ENCODE data around the gene CLCN7. TPM values are rescaled to one million over a fixed set of nuclear protein-coding genes. Genes with fewer than 3 reads are reported as not detected.

The CLCN7 gene
- total RNA-seq, 1 experiment from 2014 or later, result 48.2 TPM

- Histone ChIP-seq H4K20me1 (ENCODE audit: low read length) (no peaks in the 10 kb centered on the region), H3F3A (ENCODE audit: low read length, unreplicated experiment) (no peaks in the 10 kb centered on the region), H3K36me3 (ENCODE audit: low read depth, low read length) (no peaks in the 10 kb centered on the region), H3K9me3 (ENCODE audit: low read length) (no peaks in the 10 kb centered on the region), H2AFZ (ENCODE audit: low read length) (no peak overlapping the region), H3K27ac (ENCODE audit: low read length) (no peak overlapping the region), H3K9me2 (replicated peaks; ENCODE audit: low read length) (no peaks in the 10 kb centered on the region), H3K79me2 (ENCODE audit: low read length) (no peaks in the 10 kb centered on the region), H3K4me3 (ENCODE audit: low read length) (no peak overlapping the region), H3K4me2 (ENCODE audit: low read length) (no peak overlapping the region), H3K9ac (ENCODE audit: low read length) (no peak overlapping the region), H3K27me3 (ENCODE audit: low read length) (no peaks in the 10 kb centered on the region), H3K4me1 (ENCODE audit: insufficient read depth, low read length) (no peaks in the 10 kb centered on the region)
- BruUV-seq (replicated peaks), result no TSS peak
- intact Hi-C loops (cut with micrococcal nuclease), result no loop called here
- DNase-seq (no peak), ATAC-seq (no peak)
- CTCF ChIA-PET, result no interaction called here
- POLR2A ChIA-PET (ENCODE audit: unreplicated experiment), result no interaction called here
- TF ChIP-seq EZH2phosphoT487 (IDR thresholded peaks at IDR 0.05; ENCODE audit: borderline replicate concordance, low read length), result no peak
- TF ChIP-seq EZH2 (IDR thresholded peaks at IDR 0.05; ENCODE audit: low read length, unreplicated experiment), result no peak
- TF ChIP-seq CTCF (conservative IDR thresholded peaks at IDR 0.05; ENCODE audit: low read depth, low read length), result no peak
These were observed 37.1 kb upstream of the CLCN7 start for GRCh38 chr16:1511662-1512569.

GRCh38 chr16:1510941-1511351 is 36.1 kb upstream of the CLCN7 start:
- H3K9me3 ChIP-seq (ENCODE audit: low read length), result no peaks in the 10 kb centered on the region
- DNase-seq (no peak), ATAC-seq (no peak)
- no peaks in the 10 kb centered on the region for H3F3A ChIP-seq (ENCODE audit: low read length, unreplicated experiment)
- POLR2A ChIA-PET (ENCODE audit: unreplicated experiment), result no interaction called here
- H3K4me1 ChIP-seq (ENCODE audit: insufficient read depth, low read length), result no peaks in the 10 kb centered on the region
- H2AFZ ChIP-seq (ENCODE audit: low read length), result no peak overlapping the region
- intact Hi-C loops (cut with micrococcal nuclease), result no loop called here
- BruUV-seq (replicated peaks), result no TSS peak
- H3K9ac ChIP-seq (ENCODE audit: low read length), result no peak overlapping the region
- no peak overlapping the region for H3K27ac ChIP-seq (ENCODE audit: low read length)
- H3K79me2 ChIP-seq (ENCODE audit: low read length), result no peaks in the 10 kb centered on the region
- no peak overlapping the region for H3K4me2 ChIP-seq (ENCODE audit: low read length)
- no peaks in the 10 kb centered on the region for H3K36me3 ChIP-seq (ENCODE audit: low read depth, low read length)
- CTCF ChIA-PET, result no interaction called here
- H4K20me1 ChIP-seq (ENCODE audit: low read length), result no peaks in the 10 kb centered on the region
- TF ChIP-seq CTCF (conservative IDR thresholded peaks at IDR 0.05; ENCODE audit: low read depth, low read length) (no peak), EZH2phosphoT487 (IDR thresholded peaks at IDR 0.05; ENCODE audit: borderline replicate concordance, low read length) (no peak), EZH2 (IDR thresholded peaks at IDR 0.05; ENCODE audit: low read length, unreplicated experiment) (no peak)
- H3K27me3 ChIP-seq (ENCODE audit: low read length), result no peaks in the 10 kb centered on the region
- no peaks in the 10 kb centered on the region for H3K9me2 ChIP-seq (replicated peaks; ENCODE audit: low read length)
- H3K4me3 ChIP-seq (ENCODE audit: low read length), result no peak overlapping the region

GRCh38 chr16:1510272-1510671 is 35.4 kb upstream of the CLCN7 start:
- intact Hi-C loops (cut with micrococcal nuclease), result no loop called here
- H3K9ac ChIP-seq (ENCODE audit: low read length), result no peak overlapping the region
- no peaks in the 10 kb centered on the region for H3K9me3 ChIP-seq (ENCODE audit: low read length)
- ChIA-PET CTCF (no interaction called here), POLR2A (ENCODE audit: unreplicated experiment) (no interaction called here)
- H3K27me3 ChIP-seq (ENCODE audit: low read length), result no peaks in the 10 kb centered on the region
- H3K4me1 ChIP-seq (ENCODE audit: insufficient read depth, low read length), result no peaks in the 10 kb centered on the region
- no peaks in the 10 kb centered on the region for H3K36me3 ChIP-seq (ENCODE audit: low read depth, low read length)
- no peaks in the 10 kb centered on the region for H3K9me2 ChIP-seq (replicated peaks; ENCODE audit: low read length)
- no TSS peak for BruUV-seq (replicated peaks)
- DNase-seq, result no peak
- H2AFZ ChIP-seq (ENCODE audit: low read length), result no peak overlapping the region
- H4K20me1 ChIP-seq (ENCODE audit: low read length), result no peaks in the 10 kb centered on the region
- TF ChIP-seq EZH2phosphoT487 (IDR thresholded peaks at IDR 0.05; ENCODE audit: borderline replicate concordance, low read length) (no peak), EZH2 (IDR thresholded peaks at IDR 0.05; ENCODE audit: low read length, unreplicated experiment) (no peak), CTCF (conservative IDR thresholded peaks at IDR 0.05; ENCODE audit: low read depth, low read length) (no peak)
- no peaks in the 10 kb centered on the region for H3F3A ChIP-seq (ENCODE audit: low read length, unreplicated experiment)
- H3K27ac ChIP-seq (ENCODE audit: low read length), result no peak overlapping the region
- no peak overlapping the region for H3K4me2 ChIP-seq (ENCODE audit: low read length)
- H3K4me3 ChIP-seq (ENCODE audit: low read length), result no peak overlapping the region
- no peaks in the 10 kb centered on the region for H3K79me2 ChIP-seq (ENCODE audit: low read length)
- ATAC-seq, result no peak

Data from PC-3 (cell line).